Loucy (cell line): ENCODE data around the gene HOXD4.

Source experiments
- CTCF ChIP-seq: fragments of 200-600 bp; sonication (generic); conservative IDR thresholded peaks from 2 replicates; pipeline ENCODE4 v1.5.1; 2014; ENCODE audit warnings: mild to moderate bottlenecking, antibody characterized with exemption, low read length
- EZH2phosphoT487 ChIP-seq: fragments of 200-600 bp; IDR thresholded peaks from 2 replicates; pipeline ENCODE4 v1.6.1; 2018; ENCODE audit warnings: antibody characterized with exemption, mild to moderate bottlenecking, moderate library complexity, borderline replicate concordance

GRCh38 chr2:176152350-176153181, 1.2 kb downstream of the HOXD4 start:
- no peak for TF ChIP-seq CTCF
- no peak for TF ChIP-seq EZH2phosphoT487
